ENCODE results near the gene KRT6B. TPM values are rescaled to one million over a fixed set of nuclear protein-coding genes. Genes with fewer than 3 reads are reported as not detected.

The KRT6B gene
- total and polyA plus RNA-seq, 2 experiments from 2014 or later: not detected

GRCh38 chr12:52446367-52447045, 5.4 kb downstream of the KRT6B start (continued):
- TF ChIP-seq ZNF462 (CRISPR knock-in tag; IDR thresholded peaks at IDR 0.05) (no peak), ZNF331 (CRISPR knock-in tag; IDR thresholded peaks at IDR 0.05; ENCODE audit: low read depth) (no peak), POLR2AphosphoS5 (IDR thresholded peaks at IDR 0.05; ENCODE audit: low read depth) (no peak), JUNB (IDR thresholded peaks at IDR 0.05; ENCODE audit: unreplicated experiment) (no peak), EZH2phosphoT487 (IDR thresholded peaks at IDR 0.05; ENCODE audit: unreplicated experiment) (no peak), CREB1 (CRISPR knock-in tag; IDR thresholded peaks at IDR 0.05; ENCODE audit: low read depth) (no peak), NANOG (IDR thresholded peaks at IDR 0.05; ENCODE audit: borderline replicate concordance) (no peak), CTCF (conservative IDR thresholded peaks at IDR 0.05; ENCODE audit: low read depth in 2 of 2) (no peak)
- TF ChIP-seq, protein P1, sequence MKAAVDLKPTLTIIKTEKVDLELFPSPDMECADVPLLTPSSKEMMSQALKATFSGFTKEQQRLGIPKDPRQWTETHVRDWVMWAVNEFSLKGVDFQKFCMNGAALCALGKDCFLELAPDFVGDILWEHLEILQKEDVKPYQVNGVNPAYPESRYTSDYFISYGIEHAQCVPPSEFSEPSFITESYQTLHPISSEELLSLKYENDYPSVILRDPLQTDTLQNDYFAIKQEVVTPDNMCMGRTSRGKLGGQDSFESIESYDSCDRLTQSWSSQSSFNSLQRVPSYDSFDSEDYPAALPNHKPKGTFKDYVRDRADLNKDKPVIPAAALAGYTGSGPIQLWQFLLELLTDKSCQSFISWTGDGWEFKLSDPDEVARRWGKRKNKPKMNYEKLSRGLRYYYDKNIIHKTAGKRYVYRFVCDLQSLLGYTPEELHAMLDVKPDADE (IDR thresholded peaks at IDR 0.05): no peak
